ENCODE measurements around the gene UGT1A10.
"Not testable (repeated sequence)": the region's sequence is repeated elsewhere in the genome, so short reads cannot be mapped to it uniquely, and the experiment has no call there.

UGT1A10 gene

DNA sequence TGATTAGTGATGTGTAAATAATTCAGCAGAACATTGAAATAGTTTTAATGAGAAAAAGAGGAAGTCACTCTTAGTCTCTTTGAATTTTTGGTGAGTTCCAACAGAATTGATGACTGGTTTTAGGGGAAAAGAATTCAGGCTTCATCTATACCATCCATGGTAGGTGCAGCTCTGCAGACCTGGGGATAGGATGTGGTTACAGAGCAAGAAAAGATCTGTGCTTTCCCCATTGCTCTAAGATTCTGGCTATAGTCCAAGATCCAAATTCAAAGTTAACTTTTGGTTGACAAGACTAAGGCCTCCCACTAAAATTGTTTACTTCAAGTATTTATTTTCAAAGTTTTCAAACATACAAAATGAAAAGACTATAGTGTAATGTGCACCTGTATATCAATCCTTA lies 3.6 kb downstream of the UGT1A10 start:
- TF ChIP-seq, protein P1, sequence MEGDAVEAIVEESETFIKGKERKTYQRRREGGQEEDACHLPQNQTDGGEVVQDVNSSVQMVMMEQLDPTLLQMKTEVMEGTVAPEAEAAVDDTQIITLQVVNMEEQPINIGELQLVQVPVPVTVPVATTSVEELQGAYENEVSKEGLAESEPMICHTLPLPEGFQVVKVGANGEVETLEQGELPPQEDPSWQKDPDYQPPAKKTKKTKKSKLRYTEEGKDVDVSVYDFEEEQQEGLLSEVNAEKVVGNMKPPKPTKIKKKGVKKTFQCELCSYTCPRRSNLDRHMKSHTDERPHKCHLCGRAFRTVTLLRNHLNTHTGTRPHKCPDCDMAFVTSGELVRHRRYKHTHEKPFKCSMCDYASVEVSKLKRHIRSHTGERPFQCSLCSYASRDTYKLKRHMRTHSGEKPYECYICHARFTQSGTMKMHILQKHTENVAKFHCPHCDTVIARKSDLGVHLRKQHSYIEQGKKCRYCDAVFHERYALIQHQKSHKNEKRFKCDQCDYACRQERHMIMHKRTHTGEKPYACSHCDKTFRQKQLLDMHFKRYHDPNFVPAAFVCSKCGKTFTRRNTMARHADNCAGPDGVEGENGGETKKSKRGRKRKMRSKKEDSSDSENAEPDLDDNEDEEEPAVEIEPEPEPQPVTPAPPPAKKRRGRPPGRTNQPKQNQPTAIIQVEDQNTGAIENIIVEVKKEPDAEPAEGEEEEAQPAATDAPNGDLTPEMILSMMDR (IDR thresholded peaks at IDR 0.05; ENCODE audit: poor library complexity, severe bottlenecking) = no peak
- Histone ChIP-seq H3K36me3 (ENCODE audit: low read depth) (no peaks in the 10 kb centered on the region), H3K27ac (ENCODE audit: poor library complexity, severe bottlenecking) (no peak overlapping the region), H3K27me3 (ENCODE audit: insufficient read depth, poor library complexity, severe bottlenecking) (no peaks in the 10 kb centered on the region), H3K9me3 (ENCODE audit: severe bottlenecking) (no peaks in the 10 kb centered on the region), H3K4me1 (ENCODE audit: insufficient read depth, poor library complexity, severe bottlenecking) (no peaks in the 10 kb centered on the region), H3K4me3 (ENCODE audit: severe bottlenecking) (no peak overlapping the region)
- DNase-seq (ENCODE audit: low spot score) (no peak), ATAC-seq (ENCODE audit: low read depth) (no peak)

DNA sequence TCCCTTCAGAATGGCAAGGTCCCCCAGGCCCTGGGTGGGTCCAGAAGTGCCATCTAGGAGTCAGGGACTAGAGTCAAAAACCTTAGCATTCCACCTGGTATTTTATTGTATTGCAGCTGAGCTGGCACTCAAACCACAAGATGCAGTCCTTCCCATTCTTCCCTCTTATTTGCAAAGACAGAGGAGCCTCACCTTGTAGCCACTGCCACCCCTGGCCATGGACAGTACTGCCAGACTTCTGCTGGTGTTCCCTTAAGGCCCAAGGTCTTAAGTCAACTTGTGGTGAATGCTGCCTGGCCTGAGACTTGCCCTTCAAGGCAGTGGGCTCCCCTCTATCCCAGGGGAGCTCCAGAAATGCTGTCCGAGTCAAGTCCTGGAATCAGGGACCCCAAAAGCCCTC lies 6.9 kb downstream of the UGT1A10 start:
- no peaks in the 10 kb centered on the region for H3K4me1 ChIP-seq (ENCODE audit: insufficient read depth, poor library complexity, severe bottlenecking)
- H3K4me3 ChIP-seq (ENCODE audit: severe bottlenecking) = no peak overlapping the region
- no peaks in the 10 kb centered on the region for H3K9me3 ChIP-seq (ENCODE audit: severe bottlenecking)
- ATAC-seq (ENCODE audit: low read depth) (no peak), DNase-seq (ENCODE audit: low spot score) (no peak)
- H3K27me3 ChIP-seq (ENCODE audit: insufficient read depth, poor library complexity, severe bottlenecking) = no peaks in the 10 kb centered on the region
- TF ChIP-seq, protein P1 (IDR thresholded peaks at IDR 0.05; ENCODE audit: poor library complexity, severe bottlenecking) = no peak
- no peaks in the 10 kb centered on the region for H3K36me3 ChIP-seq (ENCODE audit: low read depth)
- H3K27ac ChIP-seq (ENCODE audit: poor library complexity, severe bottlenecking) = no peak overlapping the region

DNA sequence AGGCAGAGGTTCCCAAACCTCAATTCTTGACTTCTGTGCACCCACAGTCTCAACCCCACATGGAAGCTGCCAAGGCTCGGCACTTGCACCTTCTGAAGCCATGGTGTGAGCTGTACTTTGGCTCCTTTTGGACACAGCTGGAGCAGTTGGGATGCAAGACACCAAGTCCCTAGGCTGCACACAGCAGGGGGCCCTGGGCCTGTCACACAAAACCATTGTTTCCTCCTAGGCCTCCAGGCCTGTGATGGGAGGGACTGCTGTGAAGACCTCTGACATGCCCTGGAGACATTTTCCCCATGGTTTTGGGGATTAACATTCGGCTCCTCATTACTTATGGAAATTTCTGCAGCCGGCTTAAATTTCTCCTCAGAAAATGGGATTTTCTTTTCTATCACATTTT lies 9.8 kb downstream of the UGT1A10 start:
- H3K4me3 ChIP-seq (ENCODE audit: severe bottlenecking); H3K9me3 ChIP-seq (ENCODE audit: severe bottlenecking); ATAC-seq (ENCODE audit: low read depth); H3K36me3 ChIP-seq (ENCODE audit: low read depth); H3K4me1 ChIP-seq (ENCODE audit: insufficient read depth, poor library complexity, severe bottlenecking); DNase-seq (ENCODE audit: low spot score); H3K27ac ChIP-seq (ENCODE audit: poor library complexity, severe bottlenecking); H3K27me3 ChIP-seq (ENCODE audit: insufficient read depth, poor library complexity, severe bottlenecking): not testable (repeated sequence)

DNA sequence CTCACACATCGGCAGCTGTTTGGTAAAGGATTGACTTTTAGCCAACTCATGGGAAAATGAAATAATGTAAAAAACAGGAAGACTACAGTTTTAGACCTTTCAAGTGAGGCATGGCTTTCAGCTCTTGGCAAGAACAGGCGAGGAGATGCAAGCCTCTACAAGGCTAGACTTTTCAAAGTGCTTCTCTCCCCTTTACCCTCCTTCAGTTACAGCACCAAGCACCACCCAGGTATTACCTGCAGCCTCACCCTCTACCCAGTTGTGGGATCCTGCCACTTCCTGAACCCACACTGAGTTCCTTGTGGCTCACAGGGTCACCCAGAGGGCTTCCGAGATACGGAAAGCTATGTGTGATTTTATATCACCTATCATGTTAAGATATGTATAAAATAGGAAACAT lies 14.7 kb downstream of the UGT1A10 start:
- TF ChIP-seq, protein P1 (IDR thresholded peaks at IDR 0.05; ENCODE audit: poor library complexity, severe bottlenecking) = no peak
- H3K27ac ChIP-seq (ENCODE audit: poor library complexity, severe bottlenecking) = no peak overlapping the region
- no peak for ATAC-seq (ENCODE audit: low read depth)

DNA sequence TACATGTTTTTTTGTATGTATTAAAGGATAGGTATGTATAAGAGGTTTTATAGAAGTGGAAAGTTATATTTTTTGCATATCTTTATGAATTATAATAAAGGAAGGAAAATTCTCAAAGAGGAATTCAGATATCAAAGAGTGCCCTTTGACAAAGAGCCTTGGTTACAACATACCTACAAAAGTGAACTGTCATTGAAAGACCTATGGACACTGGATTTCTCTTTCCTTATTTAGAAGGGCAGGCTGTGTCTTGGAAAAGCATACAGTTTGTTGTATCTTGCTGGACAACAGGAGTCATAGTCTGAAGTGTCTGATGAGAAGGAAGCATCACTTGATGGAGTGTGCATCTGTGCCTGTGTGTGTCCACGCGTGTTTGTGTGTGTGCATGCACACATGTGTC lies 15.2 kb downstream of the UGT1A10 start:
- Histone ChIP-seq H3K27me3 (ENCODE audit: insufficient read depth, poor library complexity, severe bottlenecking) (no peaks in the 10 kb centered on the region), H3K36me3 (ENCODE audit: low read depth) (no peaks in the 10 kb centered on the region), H3K27ac (ENCODE audit: poor library complexity, severe bottlenecking) (no peak overlapping the region), H3K9me3 (ENCODE audit: severe bottlenecking) (no peaks in the 10 kb centered on the region), H3K4me3 (ENCODE audit: severe bottlenecking) (no peak overlapping the region), H3K4me1 (ENCODE audit: insufficient read depth, poor library complexity, severe bottlenecking) (peaks cover 6% of the 10 kb centered on the region)
- ATAC-seq (ENCODE audit: low read depth) = no peak
- DNase-seq (ENCODE audit: low spot score) = no peak
- TF ChIP-seq, protein P1 (IDR thresholded peaks at IDR 0.05; ENCODE audit: poor library complexity, severe bottlenecking) = no peak

More for the DNA sequence above, 14.7 kb downstream of the UGT1A10 start:
- DNase-seq (ENCODE audit: low spot score) = no peak
- no peak overlapping the region for H3K4me3 ChIP-seq (ENCODE audit: severe bottlenecking)
- no peaks in the 10 kb centered on the region for H3K9me3 ChIP-seq (ENCODE audit: severe bottlenecking)
- H3K27me3 ChIP-seq (ENCODE audit: insufficient read depth, poor library complexity, severe bottlenecking) = no peaks in the 10 kb centered on the region
- H3K36me3 ChIP-seq (ENCODE audit: low read depth) = no peaks in the 10 kb centered on the region
- peaks cover 6% of the 10 kb centered on the region for H3K4me1 ChIP-seq (ENCODE audit: insufficient read depth, poor library complexity, severe bottlenecking)
